HCT116 (cell line): ENCODE measurements around the gene MACC1. TPM values are rescaled to one million over a fixed set of nuclear protein-coding genes. Genes with fewer than 3 reads are reported as not detected.

Experiments used
- ATAC-seq: fragments of 200-7000 bp; cut with Tn5 transposase; 2 replicates; pipeline ENCODE4 v1.9.1; 2020; ENCODE audit warnings: mild to moderate bottlenecking, moderate library complexity
- BruUV-seq: library from RNA; stranded (reverse); fragments of 400-500 nt; replicated peaks from 2 replicates; lab custom pipeline; 2021; lab: Mats Ljungman, UMichigan
- CTCF ChIA-PET: fragments of 300-600 bp; sonication (Branson Sonifier 250); formaldehyde crosslinking; loops from one replicate; lab custom pipeline; 2021; ENCODE audit warnings: antibody characterized with exemption; lab: Charles Lee
- POLR2A ChIA-PET: fragments of 300-600, 350-600 bp; sonication (Branson Sonifier 250); formaldehyde crosslinking; loops from one replicate; lab custom pipeline; 2021; ENCODE audit warnings: antibody characterized with exemption; lab: Charles Lee
- RAD21 ChIA-PET, 2 experiments: fragments of 300-600 bp; sonication (Branson Sonifier 250); formaldehyde crosslinking; loops; one replicate each; lab custom pipeline; 2023; ENCODE audit warnings: low total read pairs in 2 of 2; ENCODE audit not compliant: uncharacterized antibody in 2 of 2, unreplicated experiment in 2 of 2, low non-redundant PET in 1 of 2; lab: Charles Lee
- DNase-seq: peaks from one replicate; pipeline ENCODE4 v3.0.0-alpha.2; 2010; ENCODE audit warnings: low read depth, low spot score
- H2AFZ ChIP-seq: fragments of 200-600 bp; shearing (Covaris generic), sonication (generic); 2 replicates; pipeline ENCODE4 v1.6.1; 2017; ENCODE audit warnings: low read depth, mixed run types, mixed read lengths, antibody characterized with exemption, low read length; ENCODE audit not compliant: poor library complexity, severe bottlenecking
- H3K27ac ChIP-seq: 2 replicates; pipeline ENCODE4 v1.5.1; 2012; ENCODE audit warnings: low read depth, low read length
- H3K27me3 ChIP-seq: fragments of 200-600 bp; sonication (generic); 2 replicates; pipeline ENCODE4 v1.6.1; 2016; ENCODE audit warnings: mixed run types, low read length, mixed read lengths; ENCODE audit not compliant: insufficient read depth
- H3K36me3 ChIP-seq, 2 experiments: fragments of 200-500 bp in 1 of 2; fragments of 200-600 bp in 1 of 2; sonication (Bioruptor generic) in 1 of 2; sonication (generic) in 1 of 2; 2 replicates each; pipeline versions ENCODE4 v1.5.1 to v1.6.1; 2014 to 2016; ENCODE audit warnings: low read length in 2 of 2, inconsistent platforms in 1 of 2, mixed read lengths in 1 of 2, mixed run types in 1 of 2; ENCODE audit not compliant: insufficient read depth in 2 of 2, control insufficient read depth in 1 of 2
- H3K4me1 ChIP-seq, 2 experiments: fragments of 200-600 bp in 1 of 2; sonication (generic) in 1 of 2; 2 replicates each; pipeline versions ENCODE4 v1.5.1 to v1.6.1; 2012 to 2017; ENCODE audit warnings: low read length in 2 of 2, inconsistent platforms in 1 of 2, mild to moderate bottlenecking in 1 of 2, mixed read lengths in 1 of 2, mixed run types in 1 of 2, moderate library complexity in 1 of 2; ENCODE audit not compliant: insufficient read depth in 2 of 2, control insufficient read depth in 1 of 2
- H3K4me2 ChIP-seq: fragments of 200-600 bp; sonication (generic); 2 replicates; pipeline ENCODE4 v1.6.1; 2017; ENCODE audit warnings: mixed run types, low read length, mixed read lengths
- H3K4me3 ChIP-seq, 2 experiments: fragments of 200-600 bp in 1 of 2; sonication (generic) in 1 of 2; replicated peaks in 1 of 2; 2 replicates each; pipeline ENCODE4 v1.5.1; 2011 to 2016; ENCODE audit warnings: low read length in 2 of 2, control low read depth in 1 of 2, low read depth in 1 of 2, mild to moderate bottlenecking in 1 of 2, mixed read lengths in 1 of 2, mixed run types in 1 of 2
- H3K79me2 ChIP-seq: fragments of 200-600 bp; sonication (generic); 2 replicates; pipeline ENCODE4 v1.6.1; 2017; ENCODE audit warnings: mild to moderate bottlenecking, mixed run types, low read length, moderate library complexity, mixed read lengths; ENCODE audit not compliant: insufficient read depth
- H3K9ac ChIP-seq: fragments of 200-600 bp; sonication (generic); 2 replicates; pipeline ENCODE4 v1.6.1; 2016; ENCODE audit warnings: low read length, mixed read lengths
- H3K9me2 ChIP-seq: fragments of 200-600 bp; sonication (generic), shearing (Covaris generic); 2 replicates; pipeline ENCODE4 v1.6.1; 2017; ENCODE audit warnings: mixed run types, mild to moderate bottlenecking, moderate library complexity; ENCODE audit not compliant: insufficient read depth
- H3K9me3 ChIP-seq, 2 experiments: fragments of 200-500 bp in 1 of 2; fragments of 200-600 bp in 1 of 2; sonication (Bioruptor generic) in 1 of 2; sonication (generic) in 1 of 2; 2 replicates each; pipeline ENCODE4 v1.6.1; 2014 to 2017; ENCODE audit warnings: low read length in 2 of 2, mixed read lengths in 2 of 2, inconsistent platforms in 1 of 2, low read depth in 1 of 2, mild to moderate bottlenecking in 1 of 2, mixed run types in 1 of 2, moderate library complexity in 1 of 2; ENCODE audit not compliant: control insufficient read depth in 1 of 2, insufficient read depth in 1 of 2
- H4K20me1 ChIP-seq: fragments of 200-600 bp; sonication (generic), shearing (Covaris generic); 2 replicates; pipeline ENCODE4 v1.6.1; 2017; ENCODE audit warnings: mixed run types, mild to moderate bottlenecking, moderate library complexity; ENCODE audit not compliant: insufficient read depth
- CEBPB ChIP-seq: IDR thresholded peaks from 2 replicates; pipeline ENCODE4 v1.6.1; 2012; ENCODE audit warnings: low read depth
- EGR1 ChIP-seq: IDR thresholded peaks from 2 replicates; pipeline ENCODE4 v1.6.1; 2012; ENCODE audit warnings: low read depth
- ELF1 ChIP-seq: IDR thresholded peaks from 2 replicates; pipeline ENCODE4 v1.6.1; 2012; ENCODE audit warnings: low read depth, borderline replicate concordance
- EZH2 ChIP-seq: fragments of 200-600 bp; sonication (generic); IDR thresholded peaks from 2 replicates; pipeline ENCODE4 v1.6.1; 2017; ENCODE audit warnings: antibody characterized with exemption, mixed run types
- EZH2phosphoT487 ChIP-seq: fragments of 200-600 bp; IDR thresholded peaks from 2 replicates; pipeline ENCODE4 v1.6.1; 2018; ENCODE audit warnings: antibody characterized with exemption, borderline replicate concordance
- FOSL1 ChIP-seq: IDR thresholded peaks from 2 replicates; pipeline ENCODE4 v1.6.1; 2012; ENCODE audit warnings: low read depth
- POLR2A ChIP-seq: IDR thresholded peaks from 2 replicates; pipeline ENCODE4 v1.7.0; 2011; ENCODE audit warnings: borderline replicate concordance; ENCODE audit not compliant: insufficient read depth, insufficient read length; ENCODE audit errors: extremely low read depth
- RAD21 ChIP-seq: IDR thresholded peaks from 2 replicates; pipeline ENCODE4 v1.6.1; 2012; ENCODE audit warnings: low read depth, mild to moderate bottlenecking
- SP1 ChIP-seq: IDR thresholded peaks from 2 replicates; pipeline ENCODE4 v1.6.1; 2012; ENCODE audit warnings: low read depth
- SRF ChIP-seq: IDR thresholded peaks from 2 replicates; pipeline ENCODE4 v1.6.1; 2012; ENCODE audit warnings: low read depth
- ZFX ChIP-seq: fragments of 450-650 bp; IDR thresholded peaks from 2 replicates; pipeline ENCODE4 v1.6.1; 2017
- ZNF274 ChIP-seq: fragments of 200-500 bp; sonication (Bioruptor generic); IDR thresholded peaks from 2 replicates; pipeline ENCODE4 v1.6.1; 2014; ENCODE audit warnings: mild to moderate bottlenecking, low read depth, low read length, inconsistent platforms
- intact Hi-C: fragments of 100-400 bp; cut with micrococcal nuclease; formaldehyde crosslinking; loops from 2 replicates; pipeline ENCODE4 v1.10.0; 2022
- total RNA-seq: library from RNA; stranded (reverse); gene quantifications from one replicate; pipeline ENCODE4 v1.2.1, GENCODE V29; 2021; ENCODE audit not compliant: unreplicated experiment
- TF ChIP-seq, protein P1 (sequence below): IDR thresholded peaks from 2 replicates; pipeline ENCODE4 v1.6.1; 2011; ENCODE audit warnings: mild to moderate bottlenecking, low read length, moderate library complexity; ENCODE audit not compliant: insufficient replicate concordance; ENCODE audit errors: extremely low read depth
- TF ChIP-seq, protein P2 (sequence below): IDR thresholded peaks from 2 replicates; pipeline ENCODE4 v1.6.1; 2012; ENCODE audit warnings: low read depth
- TF ChIP-seq, protein P3 (sequence below), 3 experiments: fragments of 200-600 bp in 1 of 3; sonication (generic) in 1 of 3; IDR thresholded peaks in 2 of 3; conservative IDR thresholded peaks in 1 of 3; 2 replicates each; pipeline ENCODE4 v1.5.1; 2012 to 2017; ENCODE audit warnings: low read depth in 2 of 3, low read length in 2 of 3, antibody characterized with exemption in 1 of 3, borderline replicate concordance in 1 of 3, control low read depth in 1 of 3, mild to moderate bottlenecking in 1 of 3, mixed read lengths in 1 of 3, mixed run types in 1 of 3, moderate library complexity in 1 of 3; ENCODE audit not compliant: insufficient read depth in 1 of 3

The MACC1 gene
- total RNA-seq, 1 experiment from 2014 or later, result 9.8 TPM

DNA sequence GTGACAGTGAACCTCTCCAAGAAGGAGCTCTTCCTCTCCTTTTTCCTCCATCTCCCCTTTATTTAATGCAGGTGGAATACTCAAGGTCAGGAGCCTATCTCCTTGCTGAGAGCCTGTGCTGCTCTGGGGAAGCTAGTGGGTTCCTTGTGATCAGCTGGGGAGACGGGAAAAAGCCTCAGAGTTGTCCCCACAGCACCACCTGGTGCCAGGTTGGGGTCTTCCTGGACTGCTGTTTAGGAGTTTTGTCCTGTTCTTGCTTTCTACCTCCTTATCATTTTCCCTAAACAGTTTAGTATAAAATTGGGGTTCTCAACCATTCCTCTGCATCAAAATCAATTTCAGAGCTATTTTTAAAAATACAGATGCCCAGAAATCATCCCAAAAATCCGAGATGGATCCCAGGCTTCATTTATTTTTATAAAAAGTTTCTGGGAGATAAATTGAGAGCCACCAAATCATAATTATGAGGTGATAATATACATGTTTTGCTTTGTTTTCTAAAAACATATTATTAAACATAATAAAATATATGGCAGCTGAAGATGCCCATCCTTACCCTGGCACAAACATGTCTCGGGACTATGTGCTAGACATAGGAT lies 44.3 kb downstream of the MACC1 start:
- Histone ChIP-seq H3K27me3 (no peaks in the 10 kb centered on the region), H3K9ac (no peak overlapping the region), H3K9me3 (no peaks in the 10 kb centered on the region), H3K4me2 (no peak overlapping the region), H2AFZ (no peak overlapping the region), H3K27ac (no peak overlapping the region), H3K4me3 (no peak overlapping the region), H3K79me2 (no peaks in the 10 kb centered on the region), H4K20me1 (no peaks in the 10 kb centered on the region), H3K36me3 (no peaks in the 10 kb centered on the region), H3K4me1 (no peaks in the 10 kb centered on the region), H3K9me2 (no peaks in the 10 kb centered on the region)
- TF ChIP-seq SRF (no peak), FOSL1 (no peak), ZFX (no peak), SP1 (no peak), CEBPB (no peak), EZH2phosphoT487 (no peak), RAD21 (peak; percentile 77), ZNF274 (no peak), POLR2A (no peak), EZH2 (no peak), ELF1 (no peak), EGR1 (no peak)
- TF ChIP-seq, protein P1, sequence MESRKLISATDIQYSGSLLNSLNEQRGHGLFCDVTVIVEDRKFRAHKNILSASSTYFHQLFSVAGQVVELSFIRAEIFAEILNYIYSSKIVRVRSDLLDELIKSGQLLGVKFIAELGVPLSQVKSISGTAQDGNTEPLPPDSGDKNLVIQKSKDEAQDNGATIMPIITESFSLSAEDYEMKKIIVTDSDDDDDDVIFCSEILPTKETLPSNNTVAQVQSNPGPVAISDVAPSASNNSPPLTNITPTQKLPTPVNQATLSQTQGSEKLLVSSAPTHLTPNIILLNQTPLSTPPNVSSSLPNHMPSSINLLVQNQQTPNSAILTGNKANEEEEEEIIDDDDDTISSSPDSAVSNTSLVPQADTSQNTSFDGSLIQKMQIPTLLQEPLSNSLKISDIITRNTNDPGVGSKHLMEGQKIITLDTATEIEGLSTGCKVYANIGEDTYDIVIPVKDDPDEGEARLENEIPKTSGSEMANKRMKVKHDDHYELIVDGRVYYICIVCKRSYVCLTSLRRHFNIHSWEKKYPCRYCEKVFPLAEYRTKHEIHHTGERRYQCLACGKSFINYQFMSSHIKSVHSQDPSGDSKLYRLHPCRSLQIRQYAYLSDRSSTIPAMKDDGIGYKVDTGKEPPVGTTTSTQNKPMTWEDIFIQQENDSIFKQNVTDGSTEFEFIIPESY, result no peak
- TF ChIP-seq, protein P2, sequence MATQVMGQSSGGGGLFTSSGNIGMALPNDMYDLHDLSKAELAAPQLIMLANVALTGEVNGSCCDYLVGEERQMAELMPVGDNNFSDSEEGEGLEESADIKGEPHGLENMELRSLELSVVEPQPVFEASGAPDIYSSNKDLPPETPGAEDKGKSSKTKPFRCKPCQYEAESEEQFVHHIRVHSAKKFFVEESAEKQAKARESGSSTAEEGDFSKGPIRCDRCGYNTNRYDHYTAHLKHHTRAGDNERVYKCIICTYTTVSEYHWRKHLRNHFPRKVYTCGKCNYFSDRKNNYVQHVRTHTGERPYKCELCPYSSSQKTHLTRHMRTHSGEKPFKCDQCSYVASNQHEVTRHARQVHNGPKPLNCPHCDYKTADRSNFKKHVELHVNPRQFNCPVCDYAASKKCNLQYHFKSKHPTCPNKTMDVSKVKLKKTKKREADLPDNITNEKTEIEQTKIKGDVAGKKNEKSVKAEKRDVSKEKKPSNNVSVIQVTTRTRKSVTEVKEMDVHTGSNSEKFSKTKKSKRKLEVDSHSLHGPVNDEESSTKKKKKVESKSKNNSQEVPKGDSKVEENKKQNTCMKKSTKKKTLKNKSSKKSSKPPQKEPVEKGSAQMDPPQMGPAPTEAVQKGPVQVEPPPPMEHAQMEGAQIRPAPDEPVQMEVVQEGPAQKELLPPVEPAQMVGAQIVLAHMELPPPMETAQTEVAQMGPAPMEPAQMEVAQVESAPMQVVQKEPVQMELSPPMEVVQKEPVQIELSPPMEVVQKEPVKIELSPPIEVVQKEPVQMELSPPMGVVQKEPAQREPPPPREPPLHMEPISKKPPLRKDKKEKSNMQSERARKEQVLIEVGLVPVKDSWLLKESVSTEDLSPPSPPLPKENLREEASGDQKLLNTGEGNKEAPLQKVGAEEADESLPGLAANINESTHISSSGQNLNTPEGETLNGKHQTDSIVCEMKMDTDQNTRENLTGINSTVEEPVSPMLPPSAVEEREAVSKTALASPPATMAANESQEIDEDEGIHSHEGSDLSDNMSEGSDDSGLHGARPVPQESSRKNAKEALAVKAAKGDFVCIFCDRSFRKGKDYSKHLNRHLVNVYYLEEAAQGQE, result no peak
- TF ChIP-seq, protein P3, sequence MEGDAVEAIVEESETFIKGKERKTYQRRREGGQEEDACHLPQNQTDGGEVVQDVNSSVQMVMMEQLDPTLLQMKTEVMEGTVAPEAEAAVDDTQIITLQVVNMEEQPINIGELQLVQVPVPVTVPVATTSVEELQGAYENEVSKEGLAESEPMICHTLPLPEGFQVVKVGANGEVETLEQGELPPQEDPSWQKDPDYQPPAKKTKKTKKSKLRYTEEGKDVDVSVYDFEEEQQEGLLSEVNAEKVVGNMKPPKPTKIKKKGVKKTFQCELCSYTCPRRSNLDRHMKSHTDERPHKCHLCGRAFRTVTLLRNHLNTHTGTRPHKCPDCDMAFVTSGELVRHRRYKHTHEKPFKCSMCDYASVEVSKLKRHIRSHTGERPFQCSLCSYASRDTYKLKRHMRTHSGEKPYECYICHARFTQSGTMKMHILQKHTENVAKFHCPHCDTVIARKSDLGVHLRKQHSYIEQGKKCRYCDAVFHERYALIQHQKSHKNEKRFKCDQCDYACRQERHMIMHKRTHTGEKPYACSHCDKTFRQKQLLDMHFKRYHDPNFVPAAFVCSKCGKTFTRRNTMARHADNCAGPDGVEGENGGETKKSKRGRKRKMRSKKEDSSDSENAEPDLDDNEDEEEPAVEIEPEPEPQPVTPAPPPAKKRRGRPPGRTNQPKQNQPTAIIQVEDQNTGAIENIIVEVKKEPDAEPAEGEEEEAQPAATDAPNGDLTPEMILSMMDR (IDR thresholded peaks at IDR 0.05 in 2 of 3, conservative IDR thresholded peaks at IDR 0.05 in 1 of 3; ENCODE audit: borderline replicate concordance in 1 of 3, insufficient read depth in 1 of 3, low read depth in 2 of 3, low read length in 2 of 3), result peak; percentile 61 to 80 (median 78); a peak in 5 of 6 replicates
- intact Hi-C loops, result loop anchor here (2.0 kb wide), 4 partner anchors 190 to 426 kb away; no protein-coding TSS in a partner anchor
- DNase-seq (peak; percentile 52), ATAC-seq (peak; percentile 98)
- ChIA-PET CTCF (interaction anchor here (1.2 to 3.7 kb wide), 8 partner anchors 25 to 459 kb away, joined by 3 to 21 read pairs (median 8); no protein-coding TSS in a partner anchor), POLR2A (no interaction called here), RAD21 (interaction anchor here (0.6 to 1.4 kb wide), 4 partner anchors 190 to 425 kb away, joined by 3 to 7 read pairs (median 5); no protein-coding TSS in a partner anchor)
- no TSS peak for BruUV-seq
